ENCODE data around the gene FANCD2. TPM values are rescaled to one million over a fixed set of nuclear protein-coding genes. Genes with fewer than 3 reads are reported as not detected.
"Not testable (repeated sequence)": the region's sequence is repeated elsewhere in the genome, so short reads cannot be mapped to it uniquely, and the experiment has no call there.

Gene FANCD2
- total RNA-seq, 1 donor from 2014 or later, result 3.8 TPM

- intact Hi-C loops (cut with DNase I), result no loop called here
- no peak for DNase-seq (ENCODE audit: low spot score)
Measured at GRCh38 chr3:10088256-10088655, 62.0 kb downstream of the FANCD2 start.

GRCh38 chr3:10090179-10090578 is 63.9 kb downstream of the FANCD2 start:
- intact Hi-C loops (cut with DNase I), result no loop called here
- DNase-seq (ENCODE audit: low spot score) (no peak), ATAC-seq (no peak)

More at GRCh38 chr3:10088256-10088655, 62.0 kb downstream of the FANCD2 start:
- ATAC-seq, result no peak

GRCh38 chr3:10090774-10091173 is 64.5 kb downstream of the FANCD2 start:
- DNase-seq (ENCODE audit: low spot score); ATAC-seq; intact Hi-C loops (cut with DNase I): not testable (repeated sequence)

- DNase-seq (ENCODE audit: low spot score); ATAC-seq; intact Hi-C loops (cut with DNase I): not testable (repeated sequence)
Measured at GRCh38 chr3:10091387-10091786, 65.2 kb downstream of the FANCD2 start.

- intact Hi-C loops (cut with DNase I), result no loop called here
- DNase-seq (ENCODE audit: low spot score), result no peak
Measured at GRCh38 chr3:10093678-10094077, 67.4 kb downstream of the FANCD2 start.

GRCh38 chr3:10099041-10099440 is 72.8 kb downstream of the FANCD2 start:
- intact Hi-C loops (cut with DNase I), result no loop called here
- DNase-seq (ENCODE audit: low spot score), result no peak
- no peak for ATAC-seq

More at GRCh38 chr3:10093678-10094077, 67.4 kb downstream of the FANCD2 start:
- no peak for ATAC-seq

GRCh38 chr3:10106919-10107318 is 80.7 kb downstream of the FANCD2 start:
- no peak for DNase-seq (ENCODE audit: low spot score)

GRCh38 chr3:10108091-10108490 is 81.9 kb downstream of the FANCD2 start, which contains the start of gene FANCD2OS:
Gene FANCD2OS (minus strand): TSS chr3:10108255. CDS start chr3:10104774, 3,481 bp downstream.
- intact Hi-C loops (cut with DNase I), result no loop called here
- ATAC-seq, result no peak
- no peak for DNase-seq (ENCODE audit: low spot score)

More at GRCh38 chr3:10106919-10107318, 80.7 kb downstream of the FANCD2 start:
- intact Hi-C loops (cut with DNase I), result no loop called here
- no peak for ATAC-seq

- ATAC-seq (peak; percentile 100), DNase-seq (ENCODE audit: low spot score) (peak; percentile 95)
- intact Hi-C loops (cut with DNase I), result no loop called here
Measured at GRCh38 chr3:10115326-10116137, 89.3 kb downstream of the FANCD2 start, which contains the start of gene BRK1. Gene BRK1 (plus strand): TSS chr3:10115675. CDS start chr3:10115702, 27 bp downstream.

- DNase-seq (ENCODE audit: low spot score), result no peak
- peak; percentile 5 for ATAC-seq
- intact Hi-C loops (cut with DNase I), result no loop called here
Measured at GRCh38 chr3:10116138-10116460, 89.9 kb downstream of the FANCD2 start.

- DNase-seq (ENCODE audit: low spot score) (no peak), ATAC-seq (no peak)
- intact Hi-C loops (cut with DNase I), result no loop called here
Measured at GRCh38 chr3:10116928-10117327, 90.7 kb downstream of the FANCD2 start.

- intact Hi-C loops (cut with DNase I), result no loop called here
- DNase-seq (ENCODE audit: low spot score), result no peak
- no peak for ATAC-seq
Measured at GRCh38 chr3:10119376-10119775, 93.1 kb downstream of the FANCD2 start.

- intact Hi-C loops (cut with DNase I), result no loop called here
Measured at GRCh38 chr3:10121064-10121463, 94.8 kb downstream of the FANCD2 start.

GRCh38 chr3:10122724-10123123 is 96.5 kb downstream of the FANCD2 start:
- ATAC-seq (no peak), DNase-seq (ENCODE audit: low spot score) (no peak)
- intact Hi-C loops (cut with DNase I), result no loop called here

More at GRCh38 chr3:10121064-10121463, 94.8 kb downstream of the FANCD2 start:
- no peak for DNase-seq (ENCODE audit: low spot score)
- no peak for ATAC-seq

- intact Hi-C loops (cut with DNase I); ATAC-seq; DNase-seq (ENCODE audit: low spot score): not testable (repeated sequence)
Measured at GRCh38 chr3:10135872-10136271, 109.6 kb downstream of the FANCD2 start.

- intact Hi-C loops (cut with DNase I), result no loop called here
Measured at GRCh38 chr3:10136426-10137005, 110.3 kb downstream of the FANCD2 start.

GRCh38 chr3:10137178-10137577 is 110.9 kb downstream of the FANCD2 start:
- no peak for ATAC-seq
- intact Hi-C loops (cut with DNase I), result no loop called here
- DNase-seq (ENCODE audit: low spot score), result no peak

More at GRCh38 chr3:10136426-10137005, 110.3 kb downstream of the FANCD2 start:
- no peak for ATAC-seq
- no peak for DNase-seq (ENCODE audit: low spot score)

GRCh38 chr3:10140996-10141546 is 114.8 kb downstream of the FANCD2 start:
- ATAC-seq, result no peak
- intact Hi-C loops (cut with DNase I), result no loop called here
- no peak for DNase-seq (ENCODE audit: low spot score)

- ATAC-seq, result no peak
- no peak for DNase-seq (ENCODE audit: low spot score)
- intact Hi-C loops (cut with DNase I), result no loop called here
Measured at GRCh38 chr3:10142707-10143560, 116.7 kb downstream of the FANCD2 start.
